Kidney (tissue), 14 donors: ENCODE data around the gene NIN. TPM values are rescaled to one million over a fixed set of nuclear protein-coding genes. Genes with fewer than 3 reads are reported as not detected.

Source experiments
- DNase-seq, 5 donors: peaks; one replicate each; pipeline ENCODE4 v3.0.0-alpha.2; 2013 to 2020
- FAIRE-seq: peaks from 2 replicates; lab custom pipeline; 2012; peaks lifted over from hg19 to GRCh38; lab: Jason Lieb, UNC
- H3K27ac ChIP-seq, 2 donors: one replicate each; pipeline ENCODE4 v1.7.0; 2013; ENCODE audit warnings: low read depth in 2 of 2, low read length in 2 of 2, inconsistent platforms in 1 of 2
- H3K27me3 ChIP-seq: one replicate; pipeline ENCODE4 v1.7.1; 2013; ENCODE audit warnings: low read length, inconsistent platforms; ENCODE audit not compliant: control insufficient read depth, insufficient read depth
- H3K36me3 ChIP-seq, 3 donors: one replicate each; pipeline versions ENCODE4 v1.7.0 to v1.7.1; 2013; ENCODE audit warnings: low read length in 3 of 3, control low read depth in 1 of 3, inconsistent platforms in 1 of 3; ENCODE audit not compliant: insufficient read depth in 3 of 3, control insufficient read depth in 2 of 3
- H3K4me1 ChIP-seq, 3 donors: one replicate each; pipeline versions ENCODE4 v1.7.0 to v1.7.1; 2013; ENCODE audit warnings: low read length in 3 of 3, inconsistent platforms in 1 of 3, low read depth in 1 of 3; ENCODE audit not compliant: control insufficient read depth in 2 of 3, insufficient read depth in 2 of 3
- H3K4me3 ChIP-seq, 3 donors: one replicate each; pipeline versions ENCODE4 v1.7.0 to v1.8.1; 2013; ENCODE audit warnings: low read length in 3 of 3, control low read depth in 1 of 3, inconsistent platforms in 1 of 3
- H3K9ac ChIP-seq, 3 donors: one replicate each; pipeline versions ENCODE4 v1.7.0 to v1.7.1; 2013; ENCODE audit warnings: low read length in 3 of 3, control low read depth in 1 of 3, inconsistent platforms in 1 of 3
- H3K9me3 ChIP-seq, 3 donors: one replicate each; pipeline versions ENCODE4 v1.7.0 to v1.7.1; 2013; ENCODE audit warnings: low read length in 3 of 3, control low read depth in 1 of 3, inconsistent platforms in 1 of 3; ENCODE audit not compliant: control insufficient read depth in 2 of 3, insufficient read depth in 1 of 3
- intact Hi-C: fragments of 100-400 bp; cut with DNase I; formaldehyde crosslinking; loops from one replicate; pipeline ENCODE4 v1.11.1; 2022
- polyA plus RNA-seq: library from polyadenylated mRNA; stranded (reverse); fragments of 350-450 nt; fragmentation: Illumina TruSeq; extraction: RNeasy Lipid Tissue Mini Kit (QIAGEN cat#74804); gene quantifications from one replicate; pipeline ENCODE4 v1.2.3, GENCODE V29; 2014; ENCODE audit warnings: low read depth, low replicate concordance; ENCODE audit not compliant: insufficient read depth
- total RNA-seq: library from RNA; stranded (reverse); fragmentation: NEBNext Ultra II Directional; extraction: Animal tissue kit (Norgen Biotek cat#: 25700); gene quantifications from one replicate; pipeline ENCODE4 v1.2.1, GENCODE V29; 2021
- TF ChIP-seq, protein P1 (sequence below): IDR thresholded peaks from 3 replicates; pipeline ENCODE4 v1.5.1; 2012; ENCODE audit warnings: mild to moderate bottlenecking, moderate library complexity, borderline replicate concordance; ENCODE audit not compliant: insufficient read depth; ENCODE audit errors: extremely low read depth
- donor health status: control.
- donor health status: control.
- donor health status: control.
- donor health status: control.
- donor health status: control.
- donor health status: DM: yes; HTN: yes; CAD: no.
- donor health status: Normal renal cell carcinoma (clear cell type).

The NIN gene
- total and polyA plus RNA-seq, 2 donors from 2014 or later, result 3.6 to 40.0 TPM

DNA sequence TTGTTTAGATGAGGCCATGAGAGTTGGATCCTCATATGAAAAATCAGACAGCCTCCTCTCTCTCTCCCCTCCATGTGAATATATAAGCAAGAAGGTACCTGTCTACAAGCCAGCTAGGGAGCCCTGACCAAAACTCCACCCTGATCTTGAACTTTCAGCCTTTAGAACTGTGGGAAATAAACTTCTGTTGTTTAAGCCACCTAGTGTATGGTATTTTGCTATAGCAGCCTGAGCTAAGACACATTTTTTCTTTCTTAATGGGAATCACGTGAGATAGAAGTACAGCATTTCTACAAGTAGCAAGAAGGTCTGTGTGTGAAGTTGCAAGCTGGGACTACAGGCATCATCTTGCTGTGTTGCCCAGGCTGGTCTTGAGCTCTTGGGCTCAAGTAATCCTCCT, 24.6 kb upstream of the NIN start:
- intact Hi-C loops, result no loop called here

DNA sequence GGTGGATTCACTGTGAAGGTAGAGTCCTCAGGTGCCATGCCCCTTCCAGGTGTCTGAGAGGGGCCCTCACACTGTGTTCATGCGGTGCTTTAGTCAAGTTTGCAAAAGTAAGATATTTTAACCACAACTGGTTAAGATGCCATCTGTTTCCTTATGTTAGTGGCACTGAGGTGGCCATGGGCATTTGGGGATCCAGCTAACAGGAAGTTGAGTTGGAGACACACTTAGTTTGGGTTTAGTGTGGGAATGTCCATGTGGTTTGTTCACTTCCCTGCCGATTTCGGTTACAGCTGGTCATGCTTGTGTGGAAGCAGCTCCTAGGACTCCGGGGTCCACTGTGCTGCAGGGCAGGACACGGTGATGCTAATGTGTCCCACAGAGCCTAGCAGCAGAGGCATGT, 23.6 kb upstream of the NIN start:
- H3K27ac ChIP-seq, result no peak overlapping the region
- H3K9me3 ChIP-seq, result no peaks in the 10 kb centered on the region
- no peaks in the 10 kb centered on the region for H3K36me3 ChIP-seq
- no peak for FAIRE-seq
- intact Hi-C loops, result no loop called here
- TF ChIP-seq, protein P1, sequence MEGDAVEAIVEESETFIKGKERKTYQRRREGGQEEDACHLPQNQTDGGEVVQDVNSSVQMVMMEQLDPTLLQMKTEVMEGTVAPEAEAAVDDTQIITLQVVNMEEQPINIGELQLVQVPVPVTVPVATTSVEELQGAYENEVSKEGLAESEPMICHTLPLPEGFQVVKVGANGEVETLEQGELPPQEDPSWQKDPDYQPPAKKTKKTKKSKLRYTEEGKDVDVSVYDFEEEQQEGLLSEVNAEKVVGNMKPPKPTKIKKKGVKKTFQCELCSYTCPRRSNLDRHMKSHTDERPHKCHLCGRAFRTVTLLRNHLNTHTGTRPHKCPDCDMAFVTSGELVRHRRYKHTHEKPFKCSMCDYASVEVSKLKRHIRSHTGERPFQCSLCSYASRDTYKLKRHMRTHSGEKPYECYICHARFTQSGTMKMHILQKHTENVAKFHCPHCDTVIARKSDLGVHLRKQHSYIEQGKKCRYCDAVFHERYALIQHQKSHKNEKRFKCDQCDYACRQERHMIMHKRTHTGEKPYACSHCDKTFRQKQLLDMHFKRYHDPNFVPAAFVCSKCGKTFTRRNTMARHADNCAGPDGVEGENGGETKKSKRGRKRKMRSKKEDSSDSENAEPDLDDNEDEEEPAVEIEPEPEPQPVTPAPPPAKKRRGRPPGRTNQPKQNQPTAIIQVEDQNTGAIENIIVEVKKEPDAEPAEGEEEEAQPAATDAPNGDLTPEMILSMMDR, result no peak
- no peaks in the 10 kb centered on the region for H3K27me3 ChIP-seq
- no peak for DNase-seq
- H3K4me3 ChIP-seq, result no peak overlapping the region
- peaks cover 0 to 3% (median 0%) of the 10 kb centered on the region in 3 donors for H3K4me1 ChIP-seq
- H3K9ac ChIP-seq, result no peak overlapping the region

More for the DNA sequence above, 24.6 kb upstream of the NIN start:
- Histone ChIP-seq H3K4me3 (no peak overlapping the region), H3K4me1 (peaks cover 0 to 5% (median 0%) of the 10 kb centered on the region in 3 donors), H3K27me3 (no peaks in the 10 kb centered on the region), H3K36me3 (no peaks in the 10 kb centered on the region), H3K9me3 (no peaks in the 10 kb centered on the region), H3K9ac (no peak overlapping the region), H3K27ac (no peak overlapping the region)
- TF ChIP-seq, protein P1, result no peak
- no peak for DNase-seq
- no peak for FAIRE-seq

DNA sequence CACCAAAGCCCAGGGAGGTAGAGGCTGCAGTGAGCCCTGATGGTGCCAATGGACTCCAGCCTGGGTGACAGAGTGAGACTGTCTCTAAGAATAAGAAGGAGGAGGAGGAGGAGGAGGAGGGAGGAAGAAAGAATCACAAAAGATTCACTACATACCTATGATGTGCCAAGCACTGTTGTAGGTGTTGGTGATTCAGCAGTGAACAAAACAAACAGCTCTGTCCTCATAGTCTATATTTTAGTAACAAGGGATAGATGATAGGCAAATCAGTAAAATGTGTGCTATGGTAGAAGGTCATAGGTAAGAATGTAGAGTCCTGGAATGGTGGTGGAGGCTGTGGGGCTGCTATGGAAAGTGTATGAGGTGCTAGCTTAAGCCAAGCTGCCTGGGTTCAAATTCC, 22.9 kb upstream of the NIN start:
- Histone ChIP-seq H3K9ac (no peak overlapping the region), H3K27ac (no peak overlapping the region), H3K9me3 (no peaks in the 10 kb centered on the region), H3K4me3 (no peak overlapping the region), H3K27me3 (no peaks in the 10 kb centered on the region), H3K4me1 (no peaks in the 10 kb centered on the region), H3K36me3 (no peaks in the 10 kb centered on the region)
- no peak for FAIRE-seq
- intact Hi-C loops, result no loop called here
- no peak for DNase-seq
- TF ChIP-seq, protein P1, result no peak

DNA sequence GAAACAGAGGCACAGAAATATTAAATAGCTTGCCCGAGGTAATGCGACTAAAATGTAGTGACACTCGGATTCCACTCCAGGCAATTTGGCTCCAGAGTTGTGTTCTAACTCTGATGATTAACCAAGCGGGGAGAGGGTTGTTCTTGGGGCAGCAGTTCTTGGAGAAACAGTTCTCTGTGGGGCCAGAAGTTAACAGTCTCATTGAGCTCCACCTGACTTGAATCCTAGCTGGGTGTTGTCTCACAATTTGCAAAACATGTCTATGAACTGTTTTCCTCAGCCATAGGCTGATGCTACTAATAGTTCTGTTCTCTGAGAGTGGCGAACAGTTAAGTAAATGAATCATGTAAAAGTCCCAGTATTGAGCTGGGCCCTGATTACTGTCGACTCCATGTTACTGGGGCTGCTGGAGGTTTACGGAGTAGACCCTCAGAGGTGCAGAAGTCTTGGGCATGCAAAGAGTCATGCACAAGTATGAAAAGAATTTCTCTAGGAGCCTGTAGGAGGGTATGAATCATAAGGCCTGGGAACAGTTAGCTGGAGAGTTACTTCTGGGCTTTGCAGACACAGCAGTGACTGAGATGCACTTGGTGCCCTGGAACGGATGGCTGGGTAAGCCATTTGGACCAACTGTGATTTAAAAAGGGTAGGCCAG, 15.4 kb upstream of the NIN start:
- H3K9ac ChIP-seq, result no peak overlapping the region

More for the DNA sequence above, 15.4 kb upstream of the NIN start:
- FAIRE-seq (no peak), DNase-seq (no peak)
- Histone ChIP-seq H3K4me1 (no peaks in the 10 kb centered on the region), H3K27me3 (no peaks in the 10 kb centered on the region), H3K27ac (no peak overlapping the region), H3K4me3 (no peak overlapping the region), H3K9me3 (no peaks in the 10 kb centered on the region), H3K36me3 (no peaks in the 10 kb centered on the region)
- intact Hi-C loops, result no loop called here
- TF ChIP-seq, protein P1, result no peak
